IMR-90 (cell line): ENCODE data around the gene GALNT12.

Experiments used
- CEBPB ChIP-seq: IDR thresholded peaks from 2 replicates; pipeline ENCODE4 v1.6.1; 2012; ENCODE audit warnings: low read depth, low read length, improper control_type of control experiment
- CTCF ChIP-seq: conservative IDR thresholded peaks from 2 replicates; pipeline ENCODE4 v1.5.1; 2012; ENCODE audit warnings: mild to moderate bottlenecking, low read depth, low read length, improper control_type of control experiment

- no peak for TF ChIP-seq CEBPB
- TF ChIP-seq CTCF, result no peak
These were observed 17.9 kb upstream of the GALNT12 start for GRCh38 chr9:98789483-98790133.
